Endometrial microvascular endothelial cells (primary cell): Measurements from ENCODE around the gene PUS3. TPM values are rescaled to one million over a fixed set of nuclear protein-coding genes. Genes with fewer than 3 reads are reported as not detected.

Experiments used
- in situ Hi-C: cut with HindIII; loops from 2 replicates; pipeline ENCODE4 v1.10.0; 2017; ENCODE audit warnings: low sequenced_read_pairs, low pct_unique_long_range_greater_than_20kb; ENCODE audit errors: inconsistent ontology term
- total RNA-seq: library from RNA; depleted of rRNA; stranded (reverse); fragments of >200 nt; gene quantifications from one replicate; pipeline ENCODE4 v1.2.3, GENCODE V29; 2015; ENCODE audit errors: inconsistent ontology term

The PUS3 gene
- total RNA-seq, 1 donor from 2014 or later, result 10.1 TPM

DNA sequence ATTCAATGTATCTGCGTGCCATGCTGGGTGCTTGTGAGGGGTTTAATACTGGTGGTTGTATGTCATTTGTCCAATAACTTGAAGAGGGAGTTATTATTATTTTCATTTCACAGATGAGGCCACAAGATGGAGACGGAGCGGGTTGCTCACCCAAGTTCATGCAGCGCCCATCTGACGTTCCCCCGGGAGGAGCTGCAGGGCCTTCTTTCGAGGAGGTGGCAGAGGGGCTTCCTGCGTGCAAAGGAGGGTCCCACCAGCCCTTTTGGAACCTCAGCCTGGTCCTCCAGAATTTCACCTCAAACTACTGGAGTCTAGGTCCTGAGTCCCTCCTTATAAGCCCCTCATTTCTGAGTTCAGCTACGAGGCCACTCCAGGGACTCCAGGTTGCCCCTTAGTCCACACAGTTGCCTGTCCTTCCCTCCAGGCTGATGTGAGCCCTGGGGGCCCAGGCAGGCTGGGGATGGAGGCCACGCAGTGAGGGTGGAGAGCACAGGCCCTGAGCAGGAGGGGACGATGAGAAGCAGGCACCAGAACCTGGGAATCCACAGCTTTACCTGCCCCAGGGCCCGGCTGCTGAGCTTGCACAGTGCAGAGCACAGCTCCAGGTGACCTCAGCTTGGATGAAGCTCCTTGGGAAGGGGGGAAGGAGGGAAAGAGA is 39.9 kb upstream of the PUS3 start:
- in situ Hi-C loops, result loop anchor here (25.0 kb wide), 1 partner anchor 244 kb away; no protein-coding TSS in a partner anchor

- in situ Hi-C loops, result loop anchor here (25.0 kb wide), 1 partner anchor 245 kb away; no protein-coding TSS in a partner anchor
Measured at GRCh38 chr11:125941619-125942611, 38.9 kb upstream of the PUS3 start.

GRCh38 chr11:125941267-125941618 is 38.2 kb upstream of the PUS3 start:
- in situ Hi-C loops, result loop anchor here (25.0 kb wide), 1 partner anchor 246 kb away; no protein-coding TSS in a partner anchor

GRCh38 chr11:125940145-125940544 is 37.1 kb upstream of the PUS3 start:
- in situ Hi-C loops, result loop anchor here (25.0 kb wide), 1 partner anchor 247 kb away; no protein-coding TSS in a partner anchor

- in situ Hi-C loops, result loop anchor here (25.0 kb wide), 1 partner anchor 248 kb away; no protein-coding TSS in a partner anchor
Measured at GRCh38 chr11:125939081-125939521, 36.1 kb upstream of the PUS3 start.

GRCh38 chr11:125938418-125938817 is 35.4 kb upstream of the PUS3 start:
- in situ Hi-C loops, result loop anchor here (25.0 kb wide), 1 partner anchor 249 kb away; no protein-coding TSS in a partner anchor

GRCh38 chr11:125935618-125936199 is 32.7 kb upstream of the PUS3 start:
- in situ Hi-C loops, result loop anchor here (25.0 kb wide), 1 partner anchor 252 kb away; no protein-coding TSS in a partner anchor

DNA sequence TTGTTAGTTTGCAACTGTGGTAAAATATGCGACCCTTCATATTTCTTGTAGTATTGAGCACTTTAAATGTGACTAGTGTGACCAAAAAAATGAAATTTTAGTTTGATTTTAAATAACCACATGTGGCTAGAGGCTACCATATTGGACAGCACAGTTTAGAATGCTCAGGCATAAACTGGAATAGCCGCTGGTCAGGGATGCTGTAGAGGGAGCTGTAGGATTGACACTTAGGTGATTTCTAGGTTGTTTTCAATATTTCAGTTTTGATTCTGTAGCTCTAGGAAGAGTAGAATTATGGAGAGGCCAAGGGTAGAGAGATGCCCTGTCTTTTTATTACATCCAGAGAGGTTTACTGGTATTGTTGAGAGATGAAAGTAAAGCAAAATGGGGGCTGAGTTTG is 32.0 kb upstream of the PUS3 start:
- in situ Hi-C loops, result loop anchor here (25.0 kb wide), 1 partner anchor 252 kb away; no protein-coding TSS in a partner anchor

DNA sequence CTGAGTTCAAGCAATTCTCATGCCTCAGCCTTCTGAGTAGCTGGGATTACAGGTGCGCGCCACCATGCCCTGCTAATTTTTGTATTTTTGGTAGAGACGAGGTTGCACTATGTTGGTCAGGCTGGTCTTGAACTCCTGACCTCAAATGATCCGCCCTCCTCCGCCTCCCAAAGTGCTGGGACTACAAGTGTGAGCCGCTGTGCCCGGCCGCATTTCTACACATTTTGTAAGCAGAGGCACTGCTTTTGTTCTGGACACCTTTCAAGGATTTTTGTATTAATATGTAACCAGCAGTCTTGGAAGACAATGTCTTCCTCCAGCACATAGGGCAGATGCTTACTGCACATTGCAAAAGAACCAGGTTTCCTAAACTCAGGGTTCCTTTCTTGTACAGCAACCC is 31.5 kb upstream of the PUS3 start:
- in situ Hi-C loops, result loop anchor here (25.0 kb wide), 1 partner anchor 253 kb away; no protein-coding TSS in a partner anchor

- in situ Hi-C loops, result loop anchor here (25.0 kb wide), 1 partner anchor 254 kb away; no protein-coding TSS in a partner anchor
Measured at GRCh38 chr11:125933030-125933813, 30.2 kb upstream of the PUS3 start.

- in situ Hi-C loops, result loop anchor here (25.0 kb wide), 1 partner anchor 255 kb away; no protein-coding TSS in a partner anchor
Measured at GRCh38 chr11:125932301-125932700, 29.3 kb upstream of the PUS3 start.

DNA sequence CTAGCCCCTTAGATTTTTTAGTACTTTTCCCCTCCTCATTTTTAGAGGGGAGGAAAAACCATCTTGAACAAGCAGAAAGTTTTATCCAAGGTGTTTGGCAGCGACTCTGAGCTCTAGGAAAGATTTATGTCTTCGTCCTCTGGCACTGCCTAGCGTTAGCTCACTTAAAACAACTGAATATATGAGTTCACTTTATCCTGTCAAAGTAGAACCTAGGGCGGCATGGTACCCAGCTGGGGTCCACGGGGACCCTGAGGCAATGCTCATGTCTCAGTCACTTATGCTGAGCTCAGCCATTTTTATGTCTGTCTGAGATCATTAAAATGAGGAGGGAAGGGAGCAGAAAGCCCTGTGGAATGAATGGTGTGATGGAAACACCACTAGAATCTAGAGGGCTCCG is 28.7 kb upstream of the PUS3 start:
- in situ Hi-C loops, result loop anchor here (25.0 kb wide), 1 partner anchor 256 kb away; no protein-coding TSS in a partner anchor

DNA sequence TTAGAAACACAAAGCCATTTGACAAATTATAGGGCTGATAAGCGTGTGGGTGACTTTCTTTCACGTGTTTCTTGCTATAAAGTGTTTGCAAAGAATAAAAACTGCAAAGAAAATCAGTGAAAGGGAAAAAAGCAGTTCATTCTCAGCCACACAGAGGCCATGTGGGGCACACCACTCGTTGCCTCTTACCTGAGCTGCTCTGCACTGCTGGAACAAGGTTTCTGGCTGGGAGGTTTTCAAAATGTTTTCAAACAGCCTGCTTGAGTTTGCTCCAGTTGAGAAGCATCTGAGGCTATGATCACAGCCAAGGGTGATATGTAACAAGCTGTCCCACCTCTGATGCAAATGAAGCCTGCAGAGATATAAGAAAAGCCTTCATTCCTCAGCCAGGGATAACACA is 28.1 kb upstream of the PUS3 start:
- in situ Hi-C loops, result loop anchor here (25.0 kb wide), 1 partner anchor 256 kb away; no protein-coding TSS in a partner anchor

- in situ Hi-C loops, result loop anchor here (25.0 kb wide), 1 partner anchor 257 kb away; no protein-coding TSS in a partner anchor
Measured at GRCh38 chr11:125930076-125930450, 27.1 kb upstream of the PUS3 start.

DNA sequence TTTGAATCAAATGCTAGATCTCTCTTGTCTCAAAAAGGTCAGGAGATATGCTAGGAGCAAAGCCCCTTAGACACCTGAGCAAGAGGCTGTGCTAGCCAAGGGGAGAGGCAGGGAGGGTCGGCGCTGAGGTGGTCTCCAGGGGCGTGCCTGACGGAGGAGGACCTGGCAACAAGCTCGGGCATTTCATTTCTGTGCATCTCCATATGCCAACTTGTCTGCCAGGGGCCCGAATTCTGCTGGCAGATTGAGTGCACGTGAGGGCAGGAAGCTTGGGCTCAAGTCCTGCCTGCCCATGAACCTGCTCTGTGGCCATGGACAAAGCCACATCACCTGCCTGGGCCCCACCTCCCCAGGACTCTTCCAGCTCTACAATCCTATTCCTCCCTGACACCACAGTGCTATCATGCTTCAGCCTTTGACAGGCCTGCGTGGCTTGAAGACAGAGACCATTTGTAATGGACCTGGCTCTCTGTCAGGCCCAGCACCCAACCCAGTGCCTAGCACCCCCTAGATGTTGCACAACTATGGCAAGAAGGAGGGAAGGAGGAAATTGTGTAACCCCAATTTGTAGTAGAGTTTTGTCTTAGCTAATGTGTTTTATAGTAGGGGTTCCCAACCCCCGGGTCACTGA is 26.6 kb upstream of the PUS3 start:
- in situ Hi-C loops, result loop anchor here (25.0 kb wide), 1 partner anchor 258 kb away; no protein-coding TSS in a partner anchor

GRCh38 chr11:125926682-125927081 is 23.7 kb upstream of the PUS3 start:
- in situ Hi-C loops, result loop anchor here (25.0 kb wide), 1 partner anchor 261 kb away; no protein-coding TSS in a partner anchor

- in situ Hi-C loops, result loop anchor here (25.0 kb wide), 1 partner anchor 261 kb away; no protein-coding TSS in a partner anchor
Measured at GRCh38 chr11:125925804-125926203, 22.8 kb upstream of the PUS3 start.
